ENCODE results near the gene ATP8B3.

- TF ChIP-seq CTCF (IDR thresholded peaks at IDR 0.05) (no peak), POLR2A (IDR thresholded peaks at IDR 0.05) (no peak)
Measured at GRCh38 chr19:1750343-1751021, 61.6 kb downstream of the ATP8B3 start.
